Measurements from ENCODE around the gene PNPLA2. TPM values are rescaled to one million over a fixed set of nuclear protein-coding genes. Genes with fewer than 3 reads are reported as not detected.

Gene PNPLA2
- total and polyA plus RNA-seq, 8 donors, result 59.1 to 234 (median 95.9) TPM

- intact Hi-C loops (cut with DNase I), result no loop called here
- H3K27me3 ChIP-seq, result no peaks in the 10 kb centered on the region
- H3K27ac ChIP-seq, result no peak overlapping the region
- peaks cover 0 to 18% (median 13%) of the 10 kb centered on the region in 3 donors for H3K36me3 ChIP-seq
- WGBS, 2 donors, result 83 to 92% methylated on average over 3 of the region's 3 CpGs
- DNase-seq, result peak in 1 of 6 donors; percentile 57
- FAIRE-seq, result no peak
- no peak for ATAC-seq
- peaks cover 4 to 20% (median 11%) of the 10 kb centered on the region in 3 donors for H3K4me1 ChIP-seq
- H3K4me3 ChIP-seq, result no peak overlapping the region
- no peak for TF ChIP-seq CTCF (IDR thresholded peaks at IDR 0.05)
- H3K9me3 ChIP-seq, result no peaks in the 10 kb centered on the region
These were observed 6.3 kb upstream of the PNPLA2 start for GRCh38 chr11:812390-812789.

GRCh38 chr11:813072-813455, 5.7 kb upstream of the PNPLA2 start:
- FAIRE-seq, result no peak
- 89 to 91% methylated on average over 6 of the region's 6 CpGs for WGBS, 2 donors
- intact Hi-C loops (cut with DNase I), result no loop called here

GRCh38 chr11:813456-814096, 5.1 kb upstream of the PNPLA2 start:
- 87 to 89% methylated on average over 9 of the region's 9 CpGs for WGBS, 2 donors
- Histone ChIP-seq H3K4me3 (no peak overlapping the region), H3K36me3 (peaks cover 0 to 18% (median 13%) of the 10 kb centered on the region in 3 donors), H3K27ac (no peak overlapping the region), H3K9me3 (no peaks in the 10 kb centered on the region), H3K27me3 (no peaks in the 10 kb centered on the region), H3K4me1 (peaks cover 4 to 14% (median 7%) of the 10 kb centered on the region in 3 donors)
- no peak for FAIRE-seq
- ATAC-seq, result no peak
- DNase-seq, result peak in 1 of 6 donors; percentile 53
- no peak for TF ChIP-seq CTCF (IDR thresholded peaks at IDR 0.05)
- intact Hi-C loops (cut with DNase I), result no loop called here

More at GRCh38 chr11:813072-813455, 5.7 kb upstream of the PNPLA2 start:
- no peak overlapping the region for H3K4me3 ChIP-seq
- no peaks in the 10 kb centered on the region for H3K9me3 ChIP-seq
- peaks cover 4 to 20% (median 11%) of the 10 kb centered on the region in 3 donors for H3K4me1 ChIP-seq
- TF ChIP-seq CTCF (IDR thresholded peaks at IDR 0.05), result no peak
- DNase-seq, result no peak
- no peak for ATAC-seq
- H3K36me3 ChIP-seq, result peaks cover 0 to 18% (median 13%) of the 10 kb centered on the region in 3 donors
- H3K27me3 ChIP-seq, result no peaks in the 10 kb centered on the region
- no peak overlapping the region for H3K27ac ChIP-seq

GRCh38 chr11:815675-816432, 2.9 kb upstream of the PNPLA2 start:
- WGBS, 2 donors, result 80 to 82% methylated on average over 11 of the region's 11 CpGs
- no peaks in the 10 kb centered on the region for H3K9me3 ChIP-seq
- peaks cover 3 to 13% (median 11%) of the 10 kb centered on the region in 3 donors for H3K4me1 ChIP-seq
- TF ChIP-seq CTCF (IDR thresholded peaks at IDR 0.05), result no peak
- no peak overlapping the region for H3K4me3 ChIP-seq
- ATAC-seq, result no peak
- peak in 1 of 6 donors; percentile 61 for DNase-seq
- H3K27ac ChIP-seq, result no peak overlapping the region
- intact Hi-C loops (cut with DNase I), result no loop called here
- peaks cover 0 to 18% (median 13%) of the 10 kb centered on the region in 3 donors for H3K36me3 ChIP-seq
- FAIRE-seq, result no peak
- H3K27me3 ChIP-seq, result no peaks in the 10 kb centered on the region

- no peak for TF ChIP-seq CTCF (IDR thresholded peaks at IDR 0.05)
- intact Hi-C loops (cut with DNase I), result no loop called here
- no peak for FAIRE-seq
- Histone ChIP-seq H3K4me3 (no peak overlapping the region), H3K36me3 (peaks cover 0 to 18% (median 13%) of the 10 kb centered on the region in 3 donors), H3K27me3 (no peaks in the 10 kb centered on the region), H3K9me3 (no peaks in the 10 kb centered on the region), H3K4me1 (peaks cover 0 to 15% (median 11%) of the 10 kb centered on the region in 3 donors), H3K27ac (no peak overlapping the region)
- DNase-seq, result no peak
- ATAC-seq, result no peak
- 81 to 84% methylated on average over 11 of the region's 11 CpGs for WGBS, 2 donors
These were observed 2.3 kb upstream of the PNPLA2 start for GRCh38 chr11:816433-816779.
